Liver (tissue), 9 donors: ENCODE data around the gene TRUB1. TPM values are rescaled to one million over a fixed set of nuclear protein-coding genes. Genes with fewer than 3 reads are reported as not detected.

Source experiments
- DNase-seq: peaks from one replicate; pipeline ENCODE4 v3.0.0-alpha.2; 2017; ENCODE audit warnings: low spot score
- H3K27ac ChIP-seq, 2 donors: one replicate each; pipeline ENCODE4 v1.7.0; 2013; ENCODE audit warnings: inconsistent platforms in 2 of 2, low read length in 2 of 2, control low read depth in 1 of 2, low read depth in 1 of 2, mild to moderate bottlenecking in 1 of 2
- H3K27me3 ChIP-seq, 4 donors: one replicate each; pipeline versions ENCODE4 v1.6.1 to v1.7.0; 2013; ENCODE audit warnings: low read length in 3 of 4, inconsistent platforms in 1 of 4, mild to moderate bottlenecking in 1 of 4, moderate library complexity in 1 of 4; ENCODE audit not compliant: control insufficient read depth in 4 of 4, insufficient read depth in 4 of 4
- H3K36me3 ChIP-seq, 4 donors: one replicate each; pipeline versions ENCODE4 v1.6.1 to v1.7.0; 2013; ENCODE audit warnings: low read length in 3 of 4, mild to moderate bottlenecking in 3 of 4, low read depth in 1 of 4, moderate library complexity in 1 of 4; ENCODE audit not compliant: control insufficient read depth in 4 of 4, insufficient read depth in 3 of 4
- H3K4me1 ChIP-seq, 4 donors: one replicate each; pipeline versions ENCODE4 v1.6.1 to v1.7.0; 2013; ENCODE audit warnings: low read length in 3 of 4, mild to moderate bottlenecking in 3 of 4, moderate library complexity in 1 of 4; ENCODE audit not compliant: control insufficient read depth in 4 of 4, insufficient read depth in 4 of 4
- H3K4me3 ChIP-seq, 3 donors: one replicate each; pipeline versions ENCODE4 v1.6.1 to v1.7.0; 2013; ENCODE audit warnings: low read length in 3 of 3, control low read depth in 1 of 3, low read depth in 1 of 3, mild to moderate bottlenecking in 1 of 3
- H3K9ac ChIP-seq, 2 donors: one replicate each; pipeline ENCODE4 v1.7.0; 2013; ENCODE audit warnings: low read length in 2 of 2, mild to moderate bottlenecking in 2 of 2, moderate library complexity in 2 of 2, control low read depth in 1 of 2, low read depth in 1 of 2
- H3K9me3 ChIP-seq, 4 donors: one replicate each; pipeline versions ENCODE4 v1.6.1 to v1.7.0; 2013; ENCODE audit warnings: low read length in 3 of 4; ENCODE audit not compliant: control insufficient read depth in 4 of 4
- CTCF ChIP-seq: fragments of 150-350 bp; IDR thresholded peaks from 2 replicates; pipeline ENCODE4 v1.5.1; 2017; ENCODE audit warnings: improper control_type of control experiment, low read depth, low read length; ENCODE audit not compliant: missing input control
- EGR1 ChIP-seq, 2 donors: IDR thresholded peaks; 2 replicates each; pipeline ENCODE4 v1.6.1; 2016 to 2018; ENCODE audit warnings: antibody characterized with exemption in 2 of 2, low read depth in 2 of 2
- FOXA1 ChIP-seq: IDR thresholded peaks from 2 replicates; pipeline ENCODE4 v1.6.1; 2016; ENCODE audit warnings: antibody characterized with exemption
- FOXA2 ChIP-seq: IDR thresholded peaks from 2 replicates; pipeline ENCODE4 v1.6.1; 2016; ENCODE audit warnings: antibody characterized with exemption
- GABPA ChIP-seq, 2 donors: IDR thresholded peaks in 1 of 2; conservative IDR thresholded peaks in 1 of 2; 2 replicates each; pipeline ENCODE4 v1.6.1; 2016; ENCODE audit warnings: antibody characterized with exemption in 2 of 2, mild to moderate bottlenecking in 1 of 2, moderate library complexity in 1 of 2
- HNF4A ChIP-seq, 2 donors: conservative IDR thresholded peaks; 2 replicates each; pipeline ENCODE4 v1.6.1; 2016; ENCODE audit warnings: antibody characterized with exemption in 2 of 2, mild to moderate bottlenecking in 2 of 2
- HNF4G ChIP-seq: IDR thresholded peaks from 2 replicates; pipeline ENCODE4 v1.6.1; 2016; ENCODE audit warnings: antibody characterized with exemption
- JUND ChIP-seq, 2 donors: IDR thresholded peaks; 2 replicates each; pipeline ENCODE4 v1.6.1; 2016; ENCODE audit warnings: antibody characterized with exemption in 2 of 2
- MAX ChIP-seq: IDR thresholded peaks from 2 replicates; pipeline ENCODE4 v1.6.1; 2016; ENCODE audit warnings: antibody characterized with exemption
- NR2F2 ChIP-seq: IDR thresholded peaks from 2 replicates; pipeline ENCODE4 v1.6.1; 2016; ENCODE audit warnings: antibody characterized with exemption
- RAD21 ChIP-seq, 2 donors: IDR thresholded peaks; 2 replicates each; pipeline ENCODE4 v1.6.1; 2016; ENCODE audit warnings: antibody characterized with exemption in 2 of 2, mild to moderate bottlenecking in 2 of 2
- REST ChIP-seq: IDR thresholded peaks from 2 replicates; pipeline ENCODE4 v1.6.1; 2016; ENCODE audit warnings: antibody characterized with exemption, mild to moderate bottlenecking
- RXRA ChIP-seq, 2 donors: IDR thresholded peaks; 2 replicates each; pipeline ENCODE4 v1.6.1; 2017 to 2018; ENCODE audit warnings: antibody characterized with exemption in 2 of 2, mild to moderate bottlenecking in 1 of 2
- TAF1 ChIP-seq: conservative IDR thresholded peaks from 2 replicates; pipeline ENCODE4 v1.6.1; 2016; ENCODE audit warnings: antibody characterized with exemption, mild to moderate bottlenecking
- YY1 ChIP-seq: IDR thresholded peaks from 2 replicates; pipeline ENCODE4 v1.6.1; 2016; ENCODE audit warnings: antibody characterized with exemption, mild to moderate bottlenecking
- ZBTB33 ChIP-seq: IDR thresholded peaks from 2 replicates; pipeline ENCODE4 v1.6.1; 2016; ENCODE audit warnings: antibody characterized with exemption
- WGBS: extraction: QIAGEN DNeasy Blood & Tissue Kit; methylation state at CpG from one replicate; pipeline ENCODE4 v1.1.7; 2013; 5-methylcytosine and 5-hydroxymethylcytosine counted together
- polyA plus RNA-seq, 2 donors: library from polyadenylated mRNA; stranded (reverse) in 1 of 2; unstranded in 1 of 2; fragments of 200-250 nt in 1 of 2; fragments of >200 nt in 1 of 2; fragmentation: Nextera tagmentation in 1 of 2; extraction: Ambion mirVana in 1 of 2; gene quantifications; one replicate each; pipeline versions ENCODE4 v1.2.1 to v1.2.3, GENCODE V29; 2013 to 2015
- total RNA-seq, 2 donors: library from RNA; depleted of rRNA; stranded (reverse); fragments of >200 nt; gene quantifications; one replicate each; pipeline ENCODE4 v1.2.3, GENCODE V29; 2014
- TF ChIP-seq, protein P1 (sequence below): IDR thresholded peaks from 2 replicates; pipeline ENCODE4 v1.6.1; 2016; ENCODE audit warnings: antibody characterized with exemption
- donor health status: healthy.
- donor health status: healthy.
- donor health status: healthy.
- donor health status: healthy.
- donor health status: healthy.

TRUB1 gene
- total and polyA plus RNA-seq, 4 donors, result 6.1 to 14.1 (median 8.3) TPM

GRCh38 chr10:115022733-115023132, 84.7 kb downstream of the TRUB1 start:
- Histone ChIP-seq H3K9me3 (no peaks in the 10 kb centered on the region), H3K36me3 (no peaks in the 10 kb centered on the region), H3K27ac (no peak overlapping the region), H3K9ac (no peak overlapping the region), H3K4me1 (no peaks in the 10 kb centered on the region), H3K4me3 (no peak overlapping the region), H3K27me3 (no peaks in the 10 kb centered on the region)
- WGBS, result 86% methylated on average over 5 of the region's 5 CpGs
- TF ChIP-seq NR2F2, result no peak
- no peak for TF ChIP-seq MAX
- no peak for TF ChIP-seq FOXA1
- TF ChIP-seq RXRA (IDR thresholded peaks at IDR 0.05), result no peak
- TF ChIP-seq, protein P1, sequence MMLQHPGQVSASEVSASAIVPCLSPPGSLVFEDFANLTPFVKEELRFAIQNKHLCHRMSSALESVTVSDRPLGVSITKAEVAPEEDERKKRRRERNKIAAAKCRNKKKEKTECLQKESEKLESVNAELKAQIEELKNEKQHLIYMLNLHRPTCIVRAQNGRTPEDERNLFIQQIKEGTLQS, result no peak
- no peak for TF ChIP-seq FOXA2
- TF ChIP-seq TAF1, result no peak
- no peak for DNase-seq

DNA sequence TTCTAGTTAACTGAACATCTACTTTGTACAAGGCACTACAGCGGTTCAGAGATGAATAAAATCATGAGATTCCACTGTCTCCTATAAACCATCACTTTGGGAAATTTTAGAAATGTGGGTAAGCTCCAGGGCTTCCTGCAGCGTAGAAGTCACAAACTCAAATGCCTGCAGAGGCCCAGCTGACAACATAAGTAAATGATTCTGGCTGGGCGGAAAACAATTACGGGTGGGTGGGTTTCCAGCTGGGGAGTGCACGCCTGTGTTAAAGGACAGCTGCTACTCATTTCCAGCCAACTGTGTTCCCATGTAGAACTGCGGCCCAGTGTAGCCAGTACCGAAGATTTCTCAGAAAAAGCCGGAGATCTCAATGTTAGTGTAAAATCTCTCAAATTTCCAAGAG, 85.7 kb downstream of the TRUB1 start:
- Histone ChIP-seq H3K36me3 (no peaks in the 10 kb centered on the region), H3K9ac (no peak overlapping the region), H3K9me3 (no peaks in the 10 kb centered on the region), H3K4me3 (no peak overlapping the region), H3K27ac (no peak overlapping the region), H3K4me1 (no peaks in the 10 kb centered on the region), H3K27me3 (no peaks in the 10 kb centered on the region)
- 88% methylated on average over 8 of the region's 8 CpGs for WGBS
- no peak for DNase-seq
- TF ChIP-seq FOXA1, result no peak
- no peak for TF ChIP-seq YY1
- TF ChIP-seq RAD21 (IDR thresholded peaks at IDR 0.05), result no peak
- TF ChIP-seq, protein P1, result no peak
- TF ChIP-seq REST, result no peak
- no peak for TF ChIP-seq JUND (IDR thresholded peaks at IDR 0.05)
- TF ChIP-seq CTCF, result no peak
- TF ChIP-seq TAF1, result no peak
- TF ChIP-seq RXRA (IDR thresholded peaks at IDR 0.05), result no peak
- no peak for TF ChIP-seq EGR1 (IDR thresholded peaks at IDR 0.05; ENCODE audit: low read depth in 2 of 2)
- TF ChIP-seq HNF4A (conservative IDR thresholded peaks at IDR 0.05), result no peak
- no peak for TF ChIP-seq FOXA2
- TF ChIP-seq GABPA (IDR thresholded peaks at IDR 0.05 in 1 of 2, conservative IDR thresholded peaks at IDR 0.05 in 1 of 2), result no peak
- no peak for TF ChIP-seq ZBTB33
- no peak for TF ChIP-seq HNF4G
- TF ChIP-seq MAX, result no peak
